GM23338 (cell line): ENCODE results near the gene MBOAT7.

ENCODE experiments used
- CTCF ChIP-seq, 2 experiments: fragments of 200-600 bp in 1 of 2; sonication (generic) in 1 of 2; conservative IDR thresholded peaks; 2 replicates each; pipeline versions ENCODE4 v1.5.1 to v1.6.1; 2016 to 2017; ENCODE audit warnings: antibody characterized with exemption in 2 of 2, low read depth in 2 of 2, mild to moderate bottlenecking in 2 of 2, moderate library complexity in 1 of 2
- EZH2 ChIP-seq: fragments of 200-600 bp; sonication (generic); IDR thresholded peaks from one replicate; pipeline ENCODE4 v1.8.0; 2017; ENCODE audit warnings: antibody characterized with exemption, mild to moderate bottlenecking, low read depth; ENCODE audit not compliant: unreplicated experiment
- JUNB ChIP-seq: IDR thresholded peaks from one replicate; pipeline ENCODE4 v1.6.1; 2016; ENCODE audit warnings: antibody characterized with exemption; ENCODE audit not compliant: unreplicated experiment

GRCh38 chr19:54138489-54139256 is 50.7 kb downstream of the MBOAT7 start:
- TF ChIP-seq CTCF (conservative IDR thresholded peaks at IDR 0.05; ENCODE audit: low read depth in 2 of 2) (no peak), EZH2 (no peak), JUNB (no peak)
